GM23338 (cell line): Measurements from ENCODE around the gene GADL1. TPM values are rescaled to one million over a fixed set of nuclear protein-coding genes. Genes with fewer than 3 reads are reported as not detected.

Experiments used
- ATAC-seq: fragments of 200-7000 bp; cut with Tn5 transposase; 3 replicates; pipeline ENCODE4 v1.9.1; 2020
- DNase-seq: peaks from one replicate; pipeline ENCODE4 v3.0.0-alpha.2; 2015; ENCODE audit warnings: low spot score
- H2AFZ ChIP-seq: fragments of 200-600 bp; sonication (generic); 2 replicates; pipeline ENCODE4 v1.8.0; 2016; ENCODE audit warnings: antibody characterized with exemption, mild to moderate bottlenecking, moderate library complexity
- H3F3A ChIP-seq: fragments of 200-600 bp; sonication (generic); replicated peaks from 2 replicates; pipeline ENCODE4 v1.8.0; 2017; ENCODE audit warnings: antibody characterized with exemption, mixed run types, low read depth
- H3K27ac ChIP-seq: fragments of 200-600 bp; sonication (generic); 2 replicates; pipeline ENCODE4 v1.6.1; 2016; ENCODE audit warnings: low read depth
- H3K27me3 ChIP-seq: fragments of 200-600 bp; sonication (generic); 2 replicates; pipeline ENCODE4 v1.8.0; 2016; ENCODE audit warnings: mild to moderate bottlenecking, mixed run types, moderate library complexity; ENCODE audit not compliant: insufficient read depth
- H3K36me3 ChIP-seq: fragments of 200-600 bp; sonication (generic); 2 replicates; pipeline ENCODE4 v1.8.0; 2016; ENCODE audit warnings: mild to moderate bottlenecking; ENCODE audit not compliant: insufficient read depth
- H3K4me1 ChIP-seq: fragments of 200-600 bp; sonication (generic); 2 replicates; pipeline ENCODE4 v1.8.0; 2016; ENCODE audit warnings: mild to moderate bottlenecking, moderate library complexity; ENCODE audit not compliant: insufficient read depth
- H3K4me2 ChIP-seq: fragments of 200-600 bp; sonication (generic); 2 replicates; pipeline ENCODE4 v1.7.1; 2017; ENCODE audit warnings: mixed run types
- H3K4me3 ChIP-seq: fragments of 200-600 bp; sonication (generic); 2 replicates; pipeline ENCODE4 v1.6.1; 2016; ENCODE audit warnings: mixed run types
- H3K79me2 ChIP-seq: fragments of 200-600 bp; sonication (generic); replicated peaks from 2 replicates; pipeline ENCODE4 v1.8.0; 2017; ENCODE audit warnings: mild to moderate bottlenecking; ENCODE audit not compliant: insufficient read depth
- H3K9me2 ChIP-seq: fragments of 200-600 bp; sonication (generic); 2 replicates; pipeline ENCODE4 v1.8.0; 2017; ENCODE audit not compliant: insufficient read depth
- H4K20me1 ChIP-seq: fragments of 200-600 bp; sonication (generic); replicated peaks from 2 replicates; pipeline ENCODE4 v1.8.0; 2017; ENCODE audit warnings: mild to moderate bottlenecking; ENCODE audit not compliant: insufficient read depth
- H3K27ac Mint-ChIP-seq: 2 replicates; pipeline ENCODE4 v1.8.0; 2020; ENCODE audit warnings: inconsistent platforms, mild to moderate bottlenecking, moderate library complexity, mixed read lengths
- H3K27me3 Mint-ChIP-seq: 3 replicates; pipeline ENCODE4 v1.8.0; 2022; ENCODE audit warnings: low read depth, mild to moderate bottlenecking, moderate library complexity, mixed read lengths, inconsistent platforms; ENCODE audit not compliant: insufficient read depth, poor library complexity
- H3K36me3 Mint-ChIP-seq: 3 replicates; pipeline ENCODE4 v1.8.0; 2021; ENCODE audit warnings: low read depth, mild to moderate bottlenecking, inconsistent platforms, moderate library complexity, mixed read lengths
- H3K4me1 Mint-ChIP-seq: 3 replicates; pipeline ENCODE4 v1.8.0; 2020; ENCODE audit warnings: mild to moderate bottlenecking, inconsistent platforms, mixed read lengths
- H3K4me3 Mint-ChIP-seq: 3 replicates; pipeline ENCODE4 v1.8.0; 2021; ENCODE audit warnings: moderate library complexity, mild to moderate bottlenecking, inconsistent platforms, mixed read lengths
- H3K9me3 Mint-ChIP-seq: 3 replicates; pipeline ENCODE4 v1.8.0; 2020; ENCODE audit warnings: moderate library complexity, mild to moderate bottlenecking, inconsistent platforms, mixed read lengths
- CREB1 ChIP-seq: fragments of 250-450 bp; sonication (Bioruptor Pico); IDR thresholded peaks from 2 replicates; pipeline ENCODE4 v1.5.0; 2020; ENCODE audit warnings: low read depth, mild to moderate bottlenecking, moderate library complexity
- CTCF ChIP-seq, 2 experiments: fragments of 200-600 bp in 1 of 2; sonication (generic) in 1 of 2; conservative IDR thresholded peaks; 2 replicates each; pipeline versions ENCODE4 v1.5.1 to v1.6.1; 2016 to 2017; ENCODE audit warnings: antibody characterized with exemption in 2 of 2, low read depth in 2 of 2, mild to moderate bottlenecking in 2 of 2, moderate library complexity in 1 of 2
- EZH2 ChIP-seq: fragments of 200-600 bp; sonication (generic); IDR thresholded peaks from one replicate; pipeline ENCODE4 v1.8.0; 2017; ENCODE audit warnings: antibody characterized with exemption, mild to moderate bottlenecking, low read depth; ENCODE audit not compliant: unreplicated experiment
- EZH2phosphoT487 ChIP-seq: fragments of 200-600 bp; sonication (generic); IDR thresholded peaks from one replicate; pipeline ENCODE4 v1.8.1; 2018; ENCODE audit warnings: antibody characterized with exemption; ENCODE audit not compliant: unreplicated experiment
- JUNB ChIP-seq: IDR thresholded peaks from one replicate; pipeline ENCODE4 v1.6.1; 2016; ENCODE audit warnings: antibody characterized with exemption; ENCODE audit not compliant: unreplicated experiment
- NANOG ChIP-seq: IDR thresholded peaks from 2 replicates; pipeline ENCODE4 v1.6.1; 2016; ENCODE audit warnings: antibody characterized with exemption, borderline replicate concordance
- POLR2AphosphoS5 ChIP-seq: IDR thresholded peaks from 2 replicates; pipeline ENCODE4 v1.6.1; 2016; ENCODE audit warnings: antibody characterized with exemption, low read depth
- STAT1 ChIP-seq: IDR thresholded peaks from one replicate; pipeline ENCODE4 v1.6.1; 2016; ENCODE audit warnings: antibody characterized with exemption; ENCODE audit not compliant: unreplicated experiment
- ZNF114 ChIP-seq: fragments of 250-450 bp; sonication (Bioruptor Pico); IDR thresholded peaks from 2 replicates; pipeline ENCODE4 v1.5.0; 2020; ENCODE audit warnings: mild to moderate bottlenecking, moderate library complexity
- ZNF331 ChIP-seq: fragments of 250-450 bp; sonication (Bioruptor Pico); IDR thresholded peaks from 2 replicates; pipeline ENCODE4 v1.5.0; 2020; ENCODE audit warnings: low read depth, mild to moderate bottlenecking, moderate library complexity
- ZNF462 ChIP-seq: fragments of 250-450 bp; sonication (Bioruptor Pico); IDR thresholded peaks from 2 replicates; pipeline ENCODE4 v1.5.0; 2020; ENCODE audit warnings: mild to moderate bottlenecking, moderate library complexity
- polyA plus RNA-seq: library from polyadenylated mRNA; unstranded; fragments of >200 nt; fragmentation: Nextera tagmentation; extraction: Ambion mirVana; gene quantifications from 2 replicates; pipeline ENCODE4 v1.2.1, GENCODE V29; 2016
- total RNA-seq: library from RNA; depleted of rRNA; stranded (reverse); fragments of >200 nt; shearing (Covaris generic); gene quantifications from 2 replicates; pipeline ENCODE4 v1.2.3, GENCODE V29; 2014

Gene GADL1
- total and polyA plus RNA-seq, 2 experiments from 2014 or later: 0.35 to 0.50 TPM

- Mint-ChIP-seq H3K4me1 (peaks cover 12% of the 10 kb centered on the region; the same call in 1 of the 3 replicates), H3K4me3 (no peak overlapping the region), H3K9me3 (no peaks in the 10 kb centered on the region), H3K36me3 (no peaks in the 10 kb centered on the region), H3K27ac (no peak overlapping the region), H3K27me3 (peaks cover 5% of the 10 kb centered on the region)
- Histone ChIP-seq H3K36me3 (no peaks in the 10 kb centered on the region), H4K20me1 (no peaks in the 10 kb centered on the region), H3K27ac (no peak overlapping the region), H3K4me3 (no peak overlapping the region), H3K27me3 (no peaks in the 10 kb centered on the region), H3K79me2 (no peaks in the 10 kb centered on the region), H3K9me2 (no peaks in the 10 kb centered on the region), H3K4me2 (no peak overlapping the region), H2AFZ (no peak overlapping the region), H3F3A (no peaks in the 10 kb centered on the region), H3K4me1 (peaks cover 9% of the 10 kb centered on the region; the same call in 1 of the 2 replicates)
- TF ChIP-seq ZNF331 (CRISPR knock-in tag) (no peak), NANOG (no peak), ZNF462 (CRISPR knock-in tag) (no peak), CTCF (conservative IDR thresholded peaks at IDR 0.05; ENCODE audit: low read depth in 2 of 2) (no peak)
- DNase-seq (no peak), ATAC-seq (no peak)
Measured at GRCh38 chr3:30756218-30756617, 138.2 kb downstream of the GADL1 start.

- peaks cover 3% of the 10 kb centered on the region for H3K27me3 Mint-ChIP-seq
- H3K4me1 Mint-ChIP-seq: peaks cover 21% of the 10 kb centered on the region; the same call in 2 of the 3 replicates
- Histone ChIP-seq H3K4me1 (peaks cover 14% of the 10 kb centered on the region), H4K20me1 (no peaks in the 10 kb centered on the region), H3K4me3 (no peak overlapping the region), H3K9me2 (no peaks in the 10 kb centered on the region), H3K4me2 (no peak overlapping the region), H3K79me2 (no peaks in the 10 kb centered on the region), H3K27ac (no peak overlapping the region), H3F3A (no peaks in the 10 kb centered on the region), H2AFZ (no peak overlapping the region), H3K36me3 (no peaks in the 10 kb centered on the region), H3K27me3 (no peaks in the 10 kb centered on the region)
- no peak overlapping the region for H3K4me3 Mint-ChIP-seq
- no peaks in the 10 kb centered on the region for H3K36me3 Mint-ChIP-seq
- no peak for ATAC-seq
- H3K27ac Mint-ChIP-seq: no peak overlapping the region
- DNase-seq: no peak
- no peaks in the 10 kb centered on the region for H3K9me3 Mint-ChIP-seq
- TF ChIP-seq NANOG (no peak), CREB1 (CRISPR knock-in tag) (no peak), EZH2phosphoT487 (no peak), JUNB (no peak), STAT1 (no peak), POLR2AphosphoS5 (no peak), ZNF114 (CRISPR knock-in tag) (no peak), CTCF (conservative IDR thresholded peaks at IDR 0.05; ENCODE audit: low read depth in 2 of 2) (no peak), EZH2 (no peak)
Measured at GRCh38 chr3:30754426-30754825, 140.0 kb downstream of the GADL1 start.
